Measurements from ENCODE around the gene GPC5.

GRCh38 chr13:91506759-91507158 lies 108.3 kb downstream of the GPC5 start:
- TF ChIP-seq BHLHE40 (IDR thresholded peaks at IDR 0.05; ENCODE audit: borderline replicate concordance) (no peak), ZNF384 (IDR thresholded peaks at IDR 0.05) (no peak), FOXA1 (IDR thresholded peaks at IDR 0.05) (no peak), FOXM1 (IDR thresholded peaks at IDR 0.05; ENCODE audit: borderline replicate concordance) (no peak), SP1 (IDR thresholded peaks at IDR 0.05) (no peak), SUZ12 (IDR thresholded peaks at IDR 0.05) (no peak), ARNT (IDR thresholded peaks at IDR 0.05) (no peak), NFRKB (IDR thresholded peaks at IDR 0.05) (no peak), TARDBP (IDR thresholded peaks at IDR 0.05) (no peak), FOXK2 (IDR thresholded peaks at IDR 0.05) (no peak), LEF1 (IDR thresholded peaks at IDR 0.05; ENCODE audit: borderline replicate concordance) (no peak)
- TF ChIP-seq, protein P1, sequence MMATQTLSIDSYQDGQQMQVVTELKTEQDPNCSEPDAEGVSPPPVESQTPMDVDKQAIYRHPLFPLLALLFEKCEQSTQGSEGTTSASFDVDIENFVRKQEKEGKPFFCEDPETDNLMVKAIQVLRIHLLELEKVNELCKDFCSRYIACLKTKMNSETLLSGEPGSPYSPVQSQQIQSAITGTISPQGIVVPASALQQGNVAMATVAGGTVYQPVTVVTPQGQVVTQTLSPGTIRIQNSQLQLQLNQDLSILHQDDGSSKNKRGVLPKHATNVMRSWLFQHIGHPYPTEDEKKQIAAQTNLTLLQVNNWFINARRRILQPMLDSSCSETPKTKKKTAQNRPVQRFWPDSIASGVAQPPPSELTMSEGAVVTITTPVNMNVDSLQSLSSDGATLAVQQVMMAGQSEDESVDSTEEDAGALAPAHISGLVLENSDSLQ (IDR thresholded peaks at IDR 0.05): no peak

Measured in HEK293T (cell line).